ENCODE data around the gene USP15.
"Not testable (repeated sequence)": the region's sequence is repeated elsewhere in the genome, so short reads cannot be mapped to it uniquely, and the experiment has no call there.

USP15 gene

GRCh38 chr12:62458626-62459025 is 198.4 kb downstream of the USP15 start:
- DNase-seq (ENCODE audit: low read depth): no peak

GRCh38 chr12:62459976-62460375 is 199.8 kb downstream of the USP15 start:
- no peak for DNase-seq (ENCODE audit: low read depth)

- not testable (repeated sequence) for DNase-seq (ENCODE audit: low read depth)
Observed at GRCh38 chr12:62461171-62461837, 201.1 kb downstream of the USP15 start.

GRCh38 chr12:62463252-62463651 is 203.0 kb downstream of the USP15 start:
- DNase-seq (ENCODE audit: low read depth): not testable (repeated sequence)

Data from stimulated activated CD8-positive, alpha-beta memory T cell treated with anti-CD3 and anti-CD28 coated beads, Interleukin-12 subunit alpha, Interleukin-12 subunit beta, amount 100 ng/mL, for 4 hours (primary cell).